Measurements from ENCODE around the gene KCNJ18.
"Not testable (repeated sequence)": the region's sequence is repeated elsewhere in the genome, so short reads cannot be mapped to it uniquely, and the experiment has no call there.

- TF ChIP-seq, protein P1, sequence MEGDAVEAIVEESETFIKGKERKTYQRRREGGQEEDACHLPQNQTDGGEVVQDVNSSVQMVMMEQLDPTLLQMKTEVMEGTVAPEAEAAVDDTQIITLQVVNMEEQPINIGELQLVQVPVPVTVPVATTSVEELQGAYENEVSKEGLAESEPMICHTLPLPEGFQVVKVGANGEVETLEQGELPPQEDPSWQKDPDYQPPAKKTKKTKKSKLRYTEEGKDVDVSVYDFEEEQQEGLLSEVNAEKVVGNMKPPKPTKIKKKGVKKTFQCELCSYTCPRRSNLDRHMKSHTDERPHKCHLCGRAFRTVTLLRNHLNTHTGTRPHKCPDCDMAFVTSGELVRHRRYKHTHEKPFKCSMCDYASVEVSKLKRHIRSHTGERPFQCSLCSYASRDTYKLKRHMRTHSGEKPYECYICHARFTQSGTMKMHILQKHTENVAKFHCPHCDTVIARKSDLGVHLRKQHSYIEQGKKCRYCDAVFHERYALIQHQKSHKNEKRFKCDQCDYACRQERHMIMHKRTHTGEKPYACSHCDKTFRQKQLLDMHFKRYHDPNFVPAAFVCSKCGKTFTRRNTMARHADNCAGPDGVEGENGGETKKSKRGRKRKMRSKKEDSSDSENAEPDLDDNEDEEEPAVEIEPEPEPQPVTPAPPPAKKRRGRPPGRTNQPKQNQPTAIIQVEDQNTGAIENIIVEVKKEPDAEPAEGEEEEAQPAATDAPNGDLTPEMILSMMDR (conservative IDR thresholded peaks at IDR 0.05; ENCODE audit: low read length), result not testable (repeated sequence)
- TF ChIP-seq EZH2phosphoT487 (IDR thresholded peaks at IDR 0.05; ENCODE audit: borderline replicate concordance, low read depth, low read length), result not testable (repeated sequence)
Measured at GRCh38 chr17:21747195-21747915, 55.0 kb downstream of the KCNJ18 start.

All from OCI-LY7 (cell line).